Loucy (cell line): ENCODE measurements around the gene NBAS.

Experiments used
- H2AFZ ChIP-seq: fragments of 200-600 bp; sonication (generic); 2 replicates; pipeline ENCODE4 v1.6.0; 2016; ENCODE audit warnings: antibody characterized with exemption, mild to moderate bottlenecking, low read length, moderate library complexity
- H3F3A ChIP-seq: fragments of 200-600 bp; 2 replicates; pipeline ENCODE4 v1.6.0; 2016; ENCODE audit warnings: antibody characterized with exemption, low read depth, mild to moderate bottlenecking
- H3K27me3 ChIP-seq: fragments of 200-600 bp; sonication (generic); 2 replicates; pipeline ENCODE4 v1.6.1; 2014; ENCODE audit warnings: low read length, mild to moderate bottlenecking; ENCODE audit not compliant: insufficient read depth, poor library complexity, severe bottlenecking
- H3K36me3 ChIP-seq: fragments of 200-600 bp; sonication (generic); 2 replicates; pipeline ENCODE4 v1.6.1; 2016; ENCODE audit warnings: low read length; ENCODE audit not compliant: insufficient read depth
- H3K4me1 ChIP-seq: fragments of 200-600 bp; sonication (generic); 2 replicates; pipeline ENCODE4 v1.5.1; 2014; ENCODE audit warnings: low read length, mild to moderate bottlenecking; ENCODE audit not compliant: insufficient read depth, poor library complexity, severe bottlenecking
- H3K4me2 ChIP-seq: fragments of 200-600 bp; sonication (generic); 2 replicates; pipeline ENCODE4 v1.6.0; 2014; ENCODE audit warnings: antibody characterized with exemption, low read length, low read depth, mild to moderate bottlenecking; ENCODE audit not compliant: poor library complexity, severe bottlenecking
- H3K4me3 ChIP-seq: fragments of 200-600 bp; sonication (generic); 2 replicates; pipeline ENCODE4 v1.5.1; 2014; ENCODE audit warnings: low read length, mild to moderate bottlenecking, mixed read lengths; ENCODE audit not compliant: poor library complexity, severe bottlenecking
- H3K79me2 ChIP-seq: fragments of 200-600 bp; sonication (generic); 2 replicates; pipeline ENCODE4 v1.6.1; 2014; ENCODE audit warnings: low read length; ENCODE audit not compliant: insufficient read depth
- H3K9ac ChIP-seq: fragments of 200-600 bp; sonication (generic); 2 replicates; pipeline ENCODE4 v1.6.0; 2014; ENCODE audit warnings: mild to moderate bottlenecking, low read depth, low read length, moderate library complexity; ENCODE audit not compliant: poor library complexity, severe bottlenecking
- H3K9me2 ChIP-seq: fragments of 200-600 bp; sonication (generic); replicated peaks from 2 replicates; pipeline ENCODE4 v1.6.1; 2016; ENCODE audit warnings: low read depth, low read length, mixed read lengths
- H3K9me3 ChIP-seq: fragments of 200-600 bp; sonication (generic); 2 replicates; pipeline ENCODE4 v1.6.1; 2014; ENCODE audit warnings: mild to moderate bottlenecking, antibody characterized with exemption, low read length, low read depth; ENCODE audit not compliant: insufficient read depth
- H4K20me1 ChIP-seq: fragments of 200-600 bp; sonication (generic); 2 replicates; pipeline ENCODE4 v1.6.0; 2014; ENCODE audit warnings: antibody characterized with exemption, low read length, mild to moderate bottlenecking; ENCODE audit not compliant: insufficient read depth, poor library complexity, severe bottlenecking
- EZH2phosphoT487 ChIP-seq: fragments of 200-600 bp; IDR thresholded peaks from 2 replicates; pipeline ENCODE4 v1.6.1; 2018; ENCODE audit warnings: antibody characterized with exemption, mild to moderate bottlenecking, moderate library complexity, borderline replicate concordance
- TF ChIP-seq, protein P1 (sequence below): fragments of 200-600 bp; sonication (generic); conservative IDR thresholded peaks from 2 replicates; pipeline ENCODE4 v1.5.1; 2014; ENCODE audit warnings: mild to moderate bottlenecking, antibody characterized with exemption, low read length

Gene NBAS

DNA sequence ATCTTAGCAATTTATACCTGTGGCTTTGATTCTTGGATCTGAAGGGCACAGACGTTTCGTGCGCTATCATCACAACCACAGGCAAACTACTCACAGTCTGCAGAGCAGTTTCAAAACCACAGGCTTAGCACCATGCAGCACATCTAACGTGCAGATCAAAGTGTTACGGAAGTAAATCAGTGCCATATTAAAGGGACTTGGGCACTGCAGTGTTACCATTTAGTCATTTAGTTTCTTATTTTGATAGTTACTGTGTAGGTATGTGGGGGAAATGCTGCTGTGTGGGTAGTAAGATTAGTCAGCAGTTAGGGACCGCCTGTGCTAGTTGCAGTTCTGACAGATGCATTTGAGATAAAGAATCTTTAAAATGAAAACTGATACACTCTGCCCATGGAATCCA lies 384.0 kb downstream of the NBAS start:
- H3K79me2 ChIP-seq: no peaks in the 10 kb centered on the region
- no peak overlapping the region for H2AFZ ChIP-seq
- H3F3A ChIP-seq: 0 out of 2 replicates have a peak, but pooled peaks cover 4% of the 10 kb centered on the region
- H3K9me2 ChIP-seq: no peaks in the 10 kb centered on the region
- H3K27me3 ChIP-seq: no peaks in the 10 kb centered on the region
- H3K36me3 ChIP-seq: peaks cover 3% of the 10 kb centered on the region; the same call in 1 of the 2 replicates
- no peak overlapping the region for H3K9ac ChIP-seq
- H3K9me3 ChIP-seq: no peaks in the 10 kb centered on the region
- H3K4me2 ChIP-seq: peak overlapping the region; percentile 45
- H3K4me1 ChIP-seq: peaks cover 33% of the 10 kb centered on the region
- TF ChIP-seq, protein P1, sequence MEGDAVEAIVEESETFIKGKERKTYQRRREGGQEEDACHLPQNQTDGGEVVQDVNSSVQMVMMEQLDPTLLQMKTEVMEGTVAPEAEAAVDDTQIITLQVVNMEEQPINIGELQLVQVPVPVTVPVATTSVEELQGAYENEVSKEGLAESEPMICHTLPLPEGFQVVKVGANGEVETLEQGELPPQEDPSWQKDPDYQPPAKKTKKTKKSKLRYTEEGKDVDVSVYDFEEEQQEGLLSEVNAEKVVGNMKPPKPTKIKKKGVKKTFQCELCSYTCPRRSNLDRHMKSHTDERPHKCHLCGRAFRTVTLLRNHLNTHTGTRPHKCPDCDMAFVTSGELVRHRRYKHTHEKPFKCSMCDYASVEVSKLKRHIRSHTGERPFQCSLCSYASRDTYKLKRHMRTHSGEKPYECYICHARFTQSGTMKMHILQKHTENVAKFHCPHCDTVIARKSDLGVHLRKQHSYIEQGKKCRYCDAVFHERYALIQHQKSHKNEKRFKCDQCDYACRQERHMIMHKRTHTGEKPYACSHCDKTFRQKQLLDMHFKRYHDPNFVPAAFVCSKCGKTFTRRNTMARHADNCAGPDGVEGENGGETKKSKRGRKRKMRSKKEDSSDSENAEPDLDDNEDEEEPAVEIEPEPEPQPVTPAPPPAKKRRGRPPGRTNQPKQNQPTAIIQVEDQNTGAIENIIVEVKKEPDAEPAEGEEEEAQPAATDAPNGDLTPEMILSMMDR: no peak
- TF ChIP-seq EZH2phosphoT487: peak; percentile 97
- H4K20me1 ChIP-seq: peaks cover 5% of the 10 kb centered on the region
- H3K4me3 ChIP-seq: peak overlapping the region; percentile 40

DNA sequence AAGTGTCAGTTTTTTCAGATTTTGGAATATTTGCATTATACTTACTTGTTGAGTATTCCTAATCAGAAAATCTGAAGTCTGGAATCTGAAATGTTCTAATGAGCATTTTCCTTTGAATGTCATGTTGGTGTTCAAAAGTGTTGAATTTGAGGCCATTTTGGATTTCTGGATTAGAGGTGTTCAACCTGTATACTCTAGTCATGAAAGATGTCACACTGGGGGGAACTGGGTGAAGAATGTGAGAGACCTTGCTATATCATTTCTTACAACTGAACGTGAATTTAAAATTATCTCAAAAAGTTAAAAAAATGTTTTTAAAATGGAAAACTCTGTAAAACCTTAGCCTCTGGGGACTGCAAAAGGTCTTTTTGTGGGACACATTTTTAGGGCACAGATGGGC lies 384.5 kb downstream of the NBAS start:
- peaks cover 5% of the 10 kb centered on the region for H4K20me1 ChIP-seq
- H3K27me3 ChIP-seq: no peaks in the 10 kb centered on the region
- peaks cover 7% of the 10 kb centered on the region; the same call in 1 of the 2 replicates for H3K36me3 ChIP-seq
- H3F3A ChIP-seq: 0 out of 2 replicates have a peak, but pooled peaks cover 4% of the 10 kb centered on the region
- peak overlapping the region; percentile 6 for H3K4me3 ChIP-seq
- no peak overlapping the region for H2AFZ ChIP-seq
- TF ChIP-seq, protein P1: no peak
- no peak for TF ChIP-seq EZH2phosphoT487
- H3K9me3 ChIP-seq: no peaks in the 10 kb centered on the region
- H3K4me2 ChIP-seq: peak overlapping the region; percentile 45
- peaks cover 33% of the 10 kb centered on the region for H3K4me1 ChIP-seq
- H3K9ac ChIP-seq: no peak overlapping the region
- H3K9me2 ChIP-seq: no peaks in the 10 kb centered on the region
- no peaks in the 10 kb centered on the region for H3K79me2 ChIP-seq

DNA sequence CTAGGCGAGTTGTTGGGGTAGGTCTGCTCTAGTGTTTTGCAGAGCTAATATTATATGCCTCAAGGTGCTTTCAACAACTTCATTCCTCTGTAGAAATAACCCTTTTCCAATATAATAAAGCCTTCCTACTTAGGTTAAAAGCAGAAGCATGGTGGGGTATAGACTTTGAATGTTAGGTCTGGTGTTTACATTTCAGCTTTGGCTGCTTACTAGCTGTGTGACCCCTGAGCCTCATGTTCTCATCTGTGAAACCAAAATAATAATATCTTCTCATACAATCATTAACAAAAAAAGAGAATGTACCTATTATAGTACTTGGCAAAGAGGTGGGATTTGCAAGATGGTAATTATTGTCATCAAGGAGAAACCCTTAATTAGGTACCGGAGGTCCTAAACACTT lies 386.6 kb downstream of the NBAS start:
- TF ChIP-seq, protein P1: no peak
- no peak for TF ChIP-seq EZH2phosphoT487

More for the DNA sequence above, 386.6 kb downstream of the NBAS start:
- Histone ChIP-seq H3K4me2 (no peak overlapping the region), H4K20me1 (peaks cover 5% of the 10 kb centered on the region), H3F3A (0 out of 2 replicates have a peak, but pooled peaks cover 4% of the 10 kb centered on the region), H3K9me2 (no peaks in the 10 kb centered on the region), H3K9ac (no peak overlapping the region), H3K4me3 (no peak overlapping the region), H3K9me3 (no peaks in the 10 kb centered on the region), H3K27me3 (no peaks in the 10 kb centered on the region), H3K79me2 (no peaks in the 10 kb centered on the region), H3K36me3 (peaks cover 7% of the 10 kb centered on the region; the same call in 1 of the 2 replicates), H3K4me1 (peaks cover 33% of the 10 kb centered on the region), H2AFZ (no peak overlapping the region)
